Activated CD8-positive, alpha-beta memory T cell treated with anti-CD3 and anti-CD28 coated beads for 24 hours (primary cell): Measurements from ENCODE around the gene LIN28B.

ENCODE experiments used
- DNase-seq: peaks from one replicate; pipeline ENCODE4 v3.0.0-alpha.2; 2020

The LIN28B gene

GRCh38 chr6:105116150-105116549, 159.2 kb downstream of the LIN28B start:
- no peak for DNase-seq

- no peak for DNase-seq
Observed at GRCh38 chr6:105120570-105120969, 163.7 kb downstream of the LIN28B start.

GRCh38 chr6:105121981-105122380, 165.1 kb downstream of the LIN28B start:
- DNase-seq = no peak

GRCh38 chr6:105122717-105123116, 165.8 kb downstream of the LIN28B start:
- DNase-seq = no peak
